PFSK-1 (cell line): ENCODE measurements around the gene TMEM87B.

Experiments used
- FOXP2 ChIP-seq: optimal IDR thresholded peaks from 2 replicates; pipeline ENCODE3; 2011; ENCODE audit warnings: borderline replicate concordance, control low read depth, inconsistent platforms; ENCODE audit not compliant: insufficient read depth; ENCODE audit errors: extremely low read length, extremely low read depth
- POLR2AphosphoS5 ChIP-seq: IDR thresholded peaks from 2 replicates; pipeline ENCODE4 v1.6.1; 2012; ENCODE audit warnings: low read depth, mild to moderate bottlenecking, control low read depth, low read length, moderate library complexity
- SIN3A ChIP-seq: IDR thresholded peaks from 2 replicates; pipeline ENCODE4 v1.6.1; 2012; ENCODE audit warnings: mild to moderate bottlenecking, low read length, moderate library complexity, borderline replicate concordance; ENCODE audit not compliant: insufficient read depth
- TAF1 ChIP-seq: IDR thresholded peaks from 2 replicates; pipeline ENCODE4 v1.6.1; 2012; ENCODE audit warnings: low read length, control low read depth, borderline replicate concordance; ENCODE audit not compliant: insufficient read depth
- TF ChIP-seq, protein P1 (sequence below), 2 experiments: IDR thresholded peaks; 2 replicates each; pipeline versions ENCODE4 v1.6.1 to v1.8.0; 2011 to 2012; ENCODE audit warnings: low read depth in 2 of 2, low read length in 2 of 2, control low read depth in 1 of 2, inconsistent platforms in 1 of 2, mild to moderate bottlenecking in 1 of 2, moderate library complexity in 1 of 2; ENCODE audit not compliant: insufficient read depth in 1 of 2

TMEM87B gene

DNA sequence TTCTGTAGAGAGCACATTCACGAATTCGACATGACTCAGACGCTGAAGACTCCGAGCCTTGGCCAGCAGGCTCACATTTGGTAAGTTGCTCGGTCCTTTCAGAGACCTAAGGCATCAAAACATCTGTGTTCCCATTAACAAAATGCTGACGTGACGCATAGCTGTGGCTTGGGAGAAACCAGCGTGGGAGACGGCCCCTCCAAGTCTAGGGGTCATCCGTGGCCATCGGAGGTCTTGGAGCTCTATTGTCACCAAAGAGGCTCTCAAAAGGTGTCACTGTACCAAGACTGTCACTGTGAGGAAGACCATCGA, 98.1 kb downstream of the TMEM87B start:
- TF ChIP-seq SIN3A (no peak), TAF1 (no peak), FOXP2 (no peak), POLR2AphosphoS5 (no peak)
- TF ChIP-seq, protein P1, sequence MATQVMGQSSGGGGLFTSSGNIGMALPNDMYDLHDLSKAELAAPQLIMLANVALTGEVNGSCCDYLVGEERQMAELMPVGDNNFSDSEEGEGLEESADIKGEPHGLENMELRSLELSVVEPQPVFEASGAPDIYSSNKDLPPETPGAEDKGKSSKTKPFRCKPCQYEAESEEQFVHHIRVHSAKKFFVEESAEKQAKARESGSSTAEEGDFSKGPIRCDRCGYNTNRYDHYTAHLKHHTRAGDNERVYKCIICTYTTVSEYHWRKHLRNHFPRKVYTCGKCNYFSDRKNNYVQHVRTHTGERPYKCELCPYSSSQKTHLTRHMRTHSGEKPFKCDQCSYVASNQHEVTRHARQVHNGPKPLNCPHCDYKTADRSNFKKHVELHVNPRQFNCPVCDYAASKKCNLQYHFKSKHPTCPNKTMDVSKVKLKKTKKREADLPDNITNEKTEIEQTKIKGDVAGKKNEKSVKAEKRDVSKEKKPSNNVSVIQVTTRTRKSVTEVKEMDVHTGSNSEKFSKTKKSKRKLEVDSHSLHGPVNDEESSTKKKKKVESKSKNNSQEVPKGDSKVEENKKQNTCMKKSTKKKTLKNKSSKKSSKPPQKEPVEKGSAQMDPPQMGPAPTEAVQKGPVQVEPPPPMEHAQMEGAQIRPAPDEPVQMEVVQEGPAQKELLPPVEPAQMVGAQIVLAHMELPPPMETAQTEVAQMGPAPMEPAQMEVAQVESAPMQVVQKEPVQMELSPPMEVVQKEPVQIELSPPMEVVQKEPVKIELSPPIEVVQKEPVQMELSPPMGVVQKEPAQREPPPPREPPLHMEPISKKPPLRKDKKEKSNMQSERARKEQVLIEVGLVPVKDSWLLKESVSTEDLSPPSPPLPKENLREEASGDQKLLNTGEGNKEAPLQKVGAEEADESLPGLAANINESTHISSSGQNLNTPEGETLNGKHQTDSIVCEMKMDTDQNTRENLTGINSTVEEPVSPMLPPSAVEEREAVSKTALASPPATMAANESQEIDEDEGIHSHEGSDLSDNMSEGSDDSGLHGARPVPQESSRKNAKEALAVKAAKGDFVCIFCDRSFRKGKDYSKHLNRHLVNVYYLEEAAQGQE (IDR thresholded peaks at IDR 0.05; ENCODE audit: insufficient read depth in 1 of 2, low read depth in 2 of 2, low read length in 2 of 2), result no peak

GRCh38 chr2:112153501-112153900, 98.4 kb downstream of the TMEM87B start:
- TF ChIP-seq, protein P1 (IDR thresholded peaks at IDR 0.05; ENCODE audit: insufficient read depth in 1 of 2, low read depth in 2 of 2, low read length in 2 of 2), result no peak
- no peak for TF ChIP-seq FOXP2

DNA sequence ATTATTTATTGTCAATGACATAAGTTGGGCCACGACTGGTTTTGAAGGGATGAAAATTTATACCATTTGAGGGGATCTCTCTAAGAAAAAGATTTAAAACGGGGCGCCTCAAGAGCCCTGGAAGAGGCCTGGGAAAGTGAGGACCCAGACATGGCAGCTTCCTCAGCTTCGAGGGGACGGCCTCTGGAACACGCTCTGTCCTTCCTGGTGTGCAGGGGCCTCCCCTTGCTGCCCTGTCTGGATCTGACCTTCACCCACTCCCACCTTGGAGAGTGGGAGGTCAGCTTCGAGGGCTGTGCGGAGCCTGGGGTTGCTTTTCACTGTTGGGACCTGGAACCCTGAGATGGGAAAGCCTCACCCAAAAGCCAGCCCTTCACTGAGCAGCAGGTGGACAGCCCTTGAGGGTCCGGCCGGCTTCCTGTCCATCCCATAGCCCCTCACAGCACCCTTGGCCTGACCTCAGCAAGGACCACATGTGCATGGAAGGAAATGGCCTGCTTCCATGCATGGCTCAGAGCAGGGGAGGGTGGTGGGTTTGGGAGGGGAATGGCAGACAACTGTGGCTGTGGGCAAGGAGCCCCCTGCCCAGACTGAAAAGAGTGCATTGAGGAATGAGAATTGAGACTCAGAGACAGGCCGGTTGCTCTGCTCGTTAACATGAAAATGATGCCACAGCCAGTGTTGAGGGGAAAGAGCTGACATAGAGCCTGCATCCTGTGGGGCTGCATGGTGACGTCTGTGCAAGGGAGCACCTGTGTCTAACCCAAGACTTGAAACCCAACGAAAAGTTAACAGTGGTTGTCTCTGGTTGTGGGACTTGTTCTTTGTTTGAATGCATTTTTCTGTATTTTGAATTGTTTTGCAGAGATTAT, 99.4 kb downstream of the TMEM87B start:
- TF ChIP-seq FOXP2, result no peak
- TF ChIP-seq, protein P1 (IDR thresholded peaks at IDR 0.05; ENCODE audit: insufficient read depth in 1 of 2, low read depth in 2 of 2, low read length in 2 of 2), result no peak
- no peak for TF ChIP-seq POLR2AphosphoS5
- TF ChIP-seq SIN3A, result no peak
- no peak for TF ChIP-seq TAF1

DNA sequence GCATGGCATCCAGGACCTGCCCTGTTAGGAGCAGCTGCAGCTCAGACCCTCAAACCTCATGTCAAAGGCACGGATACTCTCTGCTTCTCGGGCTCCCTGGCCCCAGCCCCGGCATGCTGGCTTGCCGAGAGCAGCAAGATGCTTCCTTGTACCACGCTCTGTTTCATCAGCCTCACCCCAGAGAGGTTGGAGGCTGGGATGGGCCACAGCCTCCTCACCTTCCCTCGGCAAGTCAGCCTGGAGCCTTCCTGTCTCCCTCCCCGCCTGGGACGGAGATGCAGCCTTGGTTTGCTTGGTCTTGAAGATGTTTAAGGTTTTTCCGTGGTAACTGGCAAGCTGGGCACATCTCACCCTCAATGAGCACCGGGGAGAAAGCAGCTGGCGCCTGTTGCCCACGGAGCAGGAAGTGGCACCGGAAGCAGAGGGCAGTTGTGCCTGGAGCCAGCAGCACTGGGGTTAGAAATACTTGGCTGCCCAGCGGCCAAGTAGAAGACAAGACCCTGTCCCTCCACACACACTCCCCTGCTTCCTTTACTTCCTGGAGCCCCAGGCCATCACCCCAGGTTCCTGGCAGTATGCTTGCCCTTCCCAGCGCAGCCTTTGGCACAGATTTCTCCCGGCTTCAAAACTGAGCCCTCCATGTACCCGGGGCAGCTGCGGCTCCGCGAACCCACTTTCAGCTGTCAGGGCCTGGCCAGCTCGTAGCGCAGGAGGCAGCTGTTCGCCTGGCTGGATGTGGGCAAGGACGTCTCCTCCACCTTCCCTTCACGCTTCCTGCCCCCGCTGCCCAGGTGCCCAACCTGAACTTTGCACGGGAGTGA, 100.5 kb downstream of the TMEM87B start:
- TF ChIP-seq FOXP2 (no peak), POLR2AphosphoS5 (no peak), SIN3A (no peak), TAF1 (no peak)
- TF ChIP-seq, protein P1 (IDR thresholded peaks at IDR 0.05; ENCODE audit: insufficient read depth in 1 of 2, low read depth in 2 of 2, low read length in 2 of 2), result no peak
